NCI-H345 treated with DMSO at 0.1 percent for 48 hours (cell line): ENCODE results near the gene RHOT2.
"Not testable (repeated sequence)": the region's sequence is repeated elsewhere in the genome, so short reads cannot be mapped to it uniquely, and the experiment has no call there.

ENCODE experiments used
- DNase-seq: peaks from one replicate; lab custom pipeline; 2025; ENCODE audit not compliant: unreplicated experiment; lab: John Stamatoyannopoulos, UW

The RHOT2 gene

GRCh38 chr16:680967-681745 is 13.2 kb downstream of the RHOT2 start:
- no peak for DNase-seq

GRCh38 chr16:681746-682427 is 14.0 kb downstream of the RHOT2 start:
- DNase-seq, result no peak

- DNase-seq, result no peak
Measured at GRCh38 chr16:682493-683395, 14.8 kb downstream of the RHOT2 start.

- no peak for DNase-seq
Measured at GRCh38 chr16:683396-684070, 15.6 kb downstream of the RHOT2 start.

GRCh38 chr16:684071-684794 is 16.3 kb downstream of the RHOT2 start, which contains the start of gene JMJD8:
Gene JMJD8, minus strand, starts transcription at chr16:684334. Its CDS starts 15 bp downstream, at chr16:684319.
- peak; percentile 92 for DNase-seq

GRCh38 chr16:684961-685696 is 17.2 kb downstream of the RHOT2 start:
- DNase-seq, result peak; percentile 66

GRCh38 chr16:685967-686366 is 18.0 kb downstream of the RHOT2 start:
- DNase-seq, result no peak

- DNase-seq, result no peak
Measured at GRCh38 chr16:686459-687260, 18.7 kb downstream of the RHOT2 start.

GRCh38 chr16:687499-687898 is 19.6 kb downstream of the RHOT2 start:
- no peak for DNase-seq

- no peak for DNase-seq
Measured at GRCh38 chr16:689175-689897, 21.4 kb downstream of the RHOT2 start.

- DNase-seq, result not testable (repeated sequence)
Measured at GRCh38 chr16:691242-691641, 23.3 kb downstream of the RHOT2 start.

GRCh38 chr16:692356-693108 is 24.6 kb downstream of the RHOT2 start:
- DNase-seq, result no peak

GRCh38 chr16:693364-693763 is 25.4 kb downstream of the RHOT2 start:
- DNase-seq, result no peak

GRCh38 chr16:693766-694165 is 25.8 kb downstream of the RHOT2 start:
- DNase-seq, result no peak

- DNase-seq, result no peak
Measured at GRCh38 chr16:694187-694862, 26.4 kb downstream of the RHOT2 start.

- DNase-seq, result no peak
Measured at GRCh38 chr16:694863-695354, 27.0 kb downstream of the RHOT2 start.
